HTERT RPE-1 (cell line): ENCODE data around the gene ACSM5.
"Not testable (repeated sequence)": the region's sequence is repeated elsewhere in the genome, so short reads cannot be mapped to it uniquely, and the experiment has no call there.

ENCODE experiments used
- in situ Hi-C: fragments of 300-500 bp; cut with MboI; formaldehyde crosslinking; loops from 4 replicates; pipeline ENCODE4 v1.14.3; 2020; ENCODE audit warnings: low sequenced_read_pairs

The ACSM5 gene

DNA sequence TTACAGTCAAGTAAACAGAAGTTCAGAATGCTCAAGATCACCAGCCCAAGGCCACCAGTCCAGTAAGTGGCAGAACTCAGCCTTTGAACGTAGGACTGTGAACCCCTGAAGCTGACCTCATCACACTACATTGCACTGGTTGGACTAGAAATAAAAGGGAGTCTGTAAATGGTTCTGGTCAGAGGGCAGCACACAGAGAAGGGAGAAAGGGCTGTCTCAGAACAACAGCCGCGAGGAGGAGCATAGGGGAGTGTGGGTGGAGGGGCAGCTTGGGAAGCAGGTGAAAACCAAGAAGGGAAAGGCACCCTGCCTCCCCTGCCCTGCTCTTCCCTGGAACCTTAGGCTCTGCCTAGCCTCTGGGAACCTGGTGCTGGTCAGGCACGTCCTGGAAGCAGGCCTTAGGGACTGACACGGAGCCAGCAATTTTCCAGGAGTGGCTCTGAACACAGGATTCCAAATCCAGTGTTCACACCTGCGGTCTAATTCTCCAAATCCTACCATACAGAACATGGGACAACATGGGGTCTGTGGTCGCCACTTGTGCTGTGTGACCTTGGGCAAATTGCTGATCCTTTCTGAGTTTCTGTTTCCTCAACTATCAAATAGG is 11.8 kb upstream of the ACSM5 start:
- in situ Hi-C loops: no loop called here

DNA sequence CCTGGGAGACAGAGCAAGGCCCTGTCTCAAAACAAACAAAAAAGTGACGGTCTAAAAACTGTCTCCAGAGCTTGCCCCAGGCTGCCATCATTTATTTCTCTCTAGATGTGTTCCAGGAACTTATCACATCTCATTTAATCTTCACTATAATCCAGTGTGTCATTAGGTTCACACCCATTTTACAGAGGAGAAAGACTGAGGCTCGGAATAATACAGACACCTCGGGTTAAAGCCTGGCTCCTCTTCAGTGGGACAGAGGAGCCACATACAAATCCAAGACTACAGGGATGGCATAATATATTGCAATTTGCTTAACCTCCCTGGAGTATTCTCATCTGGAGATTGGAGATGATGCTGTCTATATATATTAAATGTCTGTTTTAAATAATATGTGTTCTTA is 10.7 kb upstream of the ACSM5 start:
- in situ Hi-C loops: no loop called here

DNA sequence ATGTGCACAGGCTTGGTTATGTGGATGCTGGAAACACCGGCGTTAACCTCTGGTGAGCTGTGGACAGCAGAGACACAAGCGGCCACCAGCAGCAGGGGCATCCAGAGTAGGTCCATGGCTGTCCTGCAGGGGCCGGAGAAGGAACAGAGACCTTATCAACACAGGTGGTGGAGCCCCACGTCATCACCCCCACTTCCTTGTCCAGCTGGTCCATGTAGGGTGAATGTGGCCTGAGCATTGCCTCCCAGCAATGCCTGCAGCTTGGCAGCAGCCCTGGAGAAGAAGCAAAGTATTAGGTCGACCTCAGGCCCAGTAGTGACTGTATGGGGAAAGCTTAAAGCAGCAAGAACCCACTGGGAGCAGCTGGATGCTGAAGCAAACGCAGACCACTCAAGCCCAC is 10.1 kb upstream of the ACSM5 start:
- in situ Hi-C loops: no loop called here

DNA sequence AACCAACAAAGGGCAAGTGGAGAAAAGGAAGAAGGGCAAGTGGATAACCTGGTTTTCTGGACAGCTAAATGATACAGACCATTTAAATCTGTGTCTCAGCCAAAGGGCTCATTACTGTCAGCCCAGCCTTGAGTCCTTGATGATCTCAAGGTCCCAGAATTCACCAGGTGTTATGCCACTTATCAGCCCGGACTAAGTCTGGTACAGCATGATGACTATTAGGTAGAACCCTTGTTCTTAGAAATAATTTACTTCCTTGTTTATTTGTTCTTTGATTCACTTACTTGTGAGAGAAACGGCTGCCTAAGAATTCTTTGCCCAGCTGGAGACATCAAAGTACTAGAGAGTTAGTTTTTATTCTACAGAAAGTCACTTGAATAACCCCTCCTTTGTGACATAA is 8.3 kb upstream of the ACSM5 start:
- in situ Hi-C loops: no loop called here

- in situ Hi-C loops: no loop called here
Measured at GRCh38 chr16:20401475-20402016, 7.8 kb upstream of the ACSM5 start.

DNA sequence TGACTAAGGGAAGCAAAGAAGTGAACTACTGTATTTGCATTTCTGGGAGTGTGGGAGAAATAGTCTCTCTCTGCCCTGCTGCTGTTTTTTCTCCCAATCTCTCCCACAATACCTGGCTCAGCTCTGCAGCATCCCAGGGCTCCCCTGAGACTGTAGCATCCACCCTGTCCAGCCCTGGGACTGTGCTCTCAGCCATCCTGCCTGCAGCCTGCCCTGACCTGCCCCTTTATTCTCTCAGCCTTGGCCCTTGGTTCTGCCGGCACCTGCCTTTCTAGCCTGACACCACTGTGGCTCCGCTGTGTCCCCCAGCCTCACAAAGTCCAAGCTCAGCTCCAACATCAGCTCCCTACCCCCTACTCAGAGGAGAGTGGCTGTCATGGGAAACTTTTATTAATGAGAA is 6.7 kb upstream of the ACSM5 start:
- in situ Hi-C loops: no loop called here

GRCh38 chr16:20404637-20405036 is 4.7 kb upstream of the ACSM5 start, which contains the start of gene PDILT:
Gene PDILT (minus strand): TSS chr16:20404737. CDS start chr16:20399300, 5,437 bp downstream.
- in situ Hi-C loops: no loop called here

- in situ Hi-C loops: no loop called here
Measured at GRCh38 chr16:20410121-20410723, 888 bp downstream of the ACSM5 start.

GRCh38 chr16:20411055-20411454 is 1.7 kb downstream of the ACSM5 start:
- in situ Hi-C loops: no loop called here

DNA sequence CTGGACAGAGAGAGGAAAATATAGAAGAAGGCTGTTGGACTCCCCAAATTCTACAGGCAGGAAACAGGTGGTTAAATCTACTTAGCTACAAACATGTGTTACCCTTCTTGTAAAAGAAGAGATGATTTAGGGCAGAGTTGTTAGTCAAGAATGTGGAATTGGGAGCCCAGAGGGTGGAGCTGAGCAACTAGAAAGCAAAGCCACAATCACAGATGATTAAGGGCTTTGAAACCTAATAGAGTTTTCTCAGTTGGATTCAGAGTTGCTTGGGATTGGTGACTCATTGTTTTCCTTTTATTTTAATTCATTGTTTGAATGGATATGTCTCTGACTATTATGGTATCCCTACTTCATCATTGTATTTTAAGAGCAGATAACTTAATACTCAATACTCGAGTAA is 6.2 kb downstream of the ACSM5 start:
- in situ Hi-C loops: no loop called here

- in situ Hi-C loops: not testable (repeated sequence)
Measured at GRCh38 chr16:20419093-20419492, 9.8 kb downstream of the ACSM5 start.

- in situ Hi-C loops: not testable (repeated sequence)
Measured at GRCh38 chr16:20421748-20422147, 12.4 kb downstream of the ACSM5 start.

GRCh38 chr16:20423772-20424128 is 14.4 kb downstream of the ACSM5 start:
- in situ Hi-C loops: not testable (repeated sequence)

DNA sequence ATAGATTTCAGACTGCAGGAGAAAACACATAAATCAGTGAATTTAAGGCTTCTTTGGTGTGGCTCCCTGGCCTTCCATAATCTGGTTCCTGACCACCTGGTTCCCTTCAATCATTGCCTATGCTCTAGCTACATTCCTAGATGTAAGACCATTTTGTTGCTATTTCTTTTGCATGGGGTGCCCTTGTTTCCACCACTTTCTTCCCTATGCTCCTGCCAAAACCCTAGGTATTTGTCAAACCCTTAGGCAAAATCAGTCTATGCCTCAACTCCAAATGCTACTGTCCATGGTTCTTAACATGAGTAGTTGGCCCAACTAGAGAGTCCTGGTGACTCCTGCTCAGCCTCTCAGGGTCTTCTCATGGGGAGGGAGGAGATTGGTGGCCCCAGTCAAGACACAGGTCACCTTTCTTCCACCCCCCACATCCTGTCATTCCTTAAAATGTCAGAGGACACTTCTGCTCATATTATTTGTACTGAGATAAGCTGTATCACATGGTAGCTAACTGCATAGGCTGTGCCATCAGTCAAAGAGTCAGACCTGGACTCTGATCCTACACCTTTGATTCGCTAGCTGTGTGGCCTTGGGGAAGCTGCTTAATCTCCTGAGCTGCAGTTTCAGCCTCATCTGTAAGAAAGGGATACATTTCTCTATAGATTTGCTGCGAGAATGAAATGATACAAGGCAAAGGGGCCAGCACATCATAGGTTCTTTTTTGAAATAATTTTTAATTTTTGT is 15.0 kb downstream of the ACSM5 start:
- in situ Hi-C loops: no loop called here

- in situ Hi-C loops: not testable (repeated sequence)
Measured at GRCh38 chr16:20427401-20427797, 18.1 kb downstream of the ACSM5 start.

GRCh38 chr16:20429499-20429898 is 20.2 kb downstream of the ACSM5 start:
- in situ Hi-C loops: not testable (repeated sequence)

- in situ Hi-C loops: not testable (repeated sequence)
Measured at GRCh38 chr16:20430480-20430879, 21.1 kb downstream of the ACSM5 start.

DNA sequence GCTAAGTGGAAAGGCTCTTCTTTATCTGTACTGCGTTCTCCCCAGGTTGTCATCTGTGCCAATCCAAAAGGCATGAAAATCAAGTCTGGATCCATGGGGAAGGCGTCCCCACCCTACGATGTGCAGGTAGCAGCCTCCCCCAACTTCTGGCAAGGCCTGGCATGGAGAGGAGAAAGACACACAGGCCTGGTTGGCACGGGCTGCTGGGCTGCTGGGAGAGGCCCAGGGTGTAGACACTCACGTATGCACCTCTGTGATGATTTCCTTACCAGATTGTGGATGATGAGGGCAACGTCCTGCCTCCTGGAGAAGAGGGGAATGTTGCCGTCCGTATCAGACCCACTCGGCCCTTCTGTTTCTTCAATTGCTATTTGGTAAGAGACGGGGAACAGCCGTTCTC is 21.6 kb downstream of the ACSM5 start:
- in situ Hi-C loops: no loop called here

GRCh38 chr16:20438950-20439349 is 29.6 kb downstream of the ACSM5 start:
- in situ Hi-C loops: not testable (repeated sequence)

DNA sequence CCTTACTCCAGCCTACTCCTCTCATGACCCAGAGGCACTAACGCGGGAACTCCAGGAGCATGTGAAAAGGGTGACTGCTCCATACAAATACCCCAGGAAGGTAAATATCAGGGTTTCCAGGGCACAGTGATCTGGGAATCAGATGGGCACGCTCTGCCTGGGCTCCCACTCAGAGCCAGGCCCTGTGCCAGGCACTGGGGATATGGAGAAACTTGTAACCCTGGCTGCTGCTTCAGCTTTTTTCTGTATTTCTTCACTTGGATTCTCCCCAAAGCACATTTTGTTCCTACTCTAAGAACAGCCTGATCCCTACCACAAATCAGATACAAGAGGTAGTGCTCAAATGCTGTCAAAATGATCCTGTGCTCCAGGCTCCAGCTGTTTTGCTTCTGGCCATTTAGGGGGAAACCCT is 30.5 kb downstream of the ACSM5 start:
- in situ Hi-C loops: not testable (repeated sequence)

DNA sequence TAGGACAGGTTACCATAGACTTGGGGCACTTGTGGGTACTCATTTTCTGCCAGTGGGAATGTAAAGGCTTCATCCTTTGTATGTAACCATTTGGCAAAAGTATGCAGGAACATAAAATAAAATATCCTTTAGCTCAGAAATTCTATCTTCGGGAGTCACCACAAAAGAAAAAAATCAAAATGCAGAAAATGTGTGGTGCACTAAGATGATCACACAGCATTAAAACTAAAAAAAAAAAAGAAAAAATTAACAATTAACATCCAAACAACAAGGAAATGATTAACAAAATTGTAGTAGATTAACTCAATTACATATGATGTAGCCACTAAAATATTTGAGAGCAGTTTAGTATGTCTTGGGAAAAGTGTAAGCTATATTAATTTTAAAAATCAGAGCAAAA is 31.4 kb downstream of the ACSM5 start:
- in situ Hi-C loops: not testable (repeated sequence)

DNA sequence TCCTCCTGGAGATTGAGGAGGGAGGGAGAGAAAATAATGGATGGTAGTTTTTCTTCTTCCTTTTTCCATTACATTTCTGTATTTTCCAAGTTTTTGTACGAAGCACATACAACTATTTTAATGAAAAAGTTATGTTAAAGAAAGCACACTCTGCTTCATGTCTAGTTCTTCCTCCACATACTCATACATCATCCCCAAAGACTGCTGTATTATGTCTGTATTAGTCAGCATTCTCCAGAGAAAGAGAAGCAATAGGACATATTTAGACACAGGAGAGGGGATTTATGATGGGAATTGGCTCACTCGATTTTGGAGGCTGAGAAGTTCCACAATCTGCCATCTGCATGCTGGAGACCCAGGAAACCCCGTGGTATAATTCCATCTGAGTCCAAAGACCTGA is 31.9 kb downstream of the ACSM5 start:
- in situ Hi-C loops: no loop called here
